HG02973 (cell line): ENCODE results near the gene GIGYF2.
"Not testable (repeated sequence)": the region's sequence is repeated elsewhere in the genome, so short reads cannot be mapped to it uniquely, and the experiment has no call there.

Experiments
- ATAC-seq: cut with Tn5 transposase; IDR thresholded peaks from one replicate; pipeline ENCODE4 v1.9.1; 2021; ENCODE audit warnings: moderate library complexity; ENCODE audit not compliant: unreplicated experiment

Gene GIGYF2, protein sequence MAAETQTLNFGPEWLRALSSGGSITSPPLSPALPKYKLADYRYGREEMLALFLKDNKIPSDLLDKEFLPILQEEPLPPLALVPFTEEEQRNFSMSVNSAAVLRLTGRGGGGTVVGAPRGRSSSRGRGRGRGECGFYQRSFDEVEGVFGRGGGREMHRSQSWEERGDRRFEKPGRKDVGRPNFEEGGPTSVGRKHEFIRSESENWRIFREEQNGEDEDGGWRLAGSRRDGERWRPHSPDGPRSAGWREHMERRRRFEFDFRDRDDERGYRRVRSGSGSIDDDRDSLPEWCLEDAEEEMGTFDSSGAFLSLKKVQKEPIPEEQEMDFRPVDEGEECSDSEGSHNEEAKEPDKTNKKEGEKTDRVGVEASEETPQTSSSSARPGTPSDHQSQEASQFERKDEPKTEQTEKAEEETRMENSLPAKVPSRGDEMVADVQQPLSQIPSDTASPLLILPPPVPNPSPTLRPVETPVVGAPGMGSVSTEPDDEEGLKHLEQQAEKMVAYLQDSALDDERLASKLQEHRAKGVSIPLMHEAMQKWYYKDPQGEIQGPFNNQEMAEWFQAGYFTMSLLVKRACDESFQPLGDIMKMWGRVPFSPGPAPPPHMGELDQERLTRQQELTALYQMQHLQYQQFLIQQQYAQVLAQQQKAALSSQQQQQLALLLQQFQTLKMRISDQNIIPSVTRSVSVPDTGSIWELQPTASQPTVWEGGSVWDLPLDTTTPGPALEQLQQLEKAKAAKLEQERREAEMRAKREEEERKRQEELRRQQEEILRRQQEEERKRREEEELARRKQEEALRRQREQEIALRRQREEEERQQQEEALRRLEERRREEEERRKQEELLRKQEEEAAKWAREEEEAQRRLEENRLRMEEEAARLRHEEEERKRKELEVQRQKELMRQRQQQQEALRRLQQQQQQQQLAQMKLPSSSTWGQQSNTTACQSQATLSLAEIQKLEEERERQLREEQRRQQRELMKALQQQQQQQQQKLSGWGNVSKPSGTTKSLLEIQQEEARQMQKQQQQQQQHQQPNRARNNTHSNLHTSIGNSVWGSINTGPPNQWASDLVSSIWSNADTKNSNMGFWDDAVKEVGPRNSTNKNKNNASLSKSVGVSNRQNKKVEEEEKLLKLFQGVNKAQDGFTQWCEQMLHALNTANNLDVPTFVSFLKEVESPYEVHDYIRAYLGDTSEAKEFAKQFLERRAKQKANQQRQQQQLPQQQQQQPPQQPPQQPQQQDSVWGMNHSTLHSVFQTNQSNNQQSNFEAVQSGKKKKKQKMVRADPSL (N-terminal part only)

DNA sequence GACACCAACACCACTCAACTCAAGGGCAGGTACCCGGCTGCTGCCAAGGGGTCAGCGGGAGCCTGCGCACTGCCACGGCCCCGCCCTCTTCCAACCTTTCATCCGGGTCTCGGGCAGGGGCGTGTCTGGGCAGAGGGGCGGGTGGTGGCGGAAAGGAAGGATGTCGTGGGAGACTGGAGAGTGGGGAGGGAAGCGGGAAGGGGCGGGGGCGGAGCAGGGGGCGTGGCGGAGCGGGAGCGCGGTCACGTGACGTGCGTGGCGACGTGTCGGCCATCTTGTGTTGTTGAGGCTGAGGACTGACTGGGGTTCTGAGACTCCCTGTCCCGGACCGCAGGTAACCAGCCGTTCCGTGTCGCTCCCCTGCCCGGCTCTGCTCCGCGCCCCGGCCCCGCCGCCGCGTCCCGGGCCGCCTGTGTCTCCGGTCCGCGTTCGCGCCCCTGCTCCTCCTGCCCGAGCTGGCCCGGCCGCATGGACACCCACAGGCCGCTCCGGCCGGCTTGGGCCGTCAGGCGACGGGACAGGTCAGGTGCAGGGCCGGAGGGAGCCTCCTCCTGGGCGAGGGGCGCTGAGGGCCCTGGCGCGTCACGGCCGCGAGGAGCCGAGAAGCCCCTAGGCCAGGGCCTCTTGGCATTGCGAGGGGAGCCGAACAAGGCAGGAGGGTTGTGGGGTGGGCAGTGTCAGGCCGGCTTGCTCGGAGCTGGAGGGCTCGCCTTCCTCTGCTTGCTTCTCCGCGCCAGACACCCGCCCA, at the start of gene GIGYF2:
TSS of gene GIGYF2 (plus strand) at position 273 of the 748 bp plus-strand sequence. CDS start 37,867 bp downstream, outside the sequence.
- ATAC-seq, result peak; percentile 73

DNA sequence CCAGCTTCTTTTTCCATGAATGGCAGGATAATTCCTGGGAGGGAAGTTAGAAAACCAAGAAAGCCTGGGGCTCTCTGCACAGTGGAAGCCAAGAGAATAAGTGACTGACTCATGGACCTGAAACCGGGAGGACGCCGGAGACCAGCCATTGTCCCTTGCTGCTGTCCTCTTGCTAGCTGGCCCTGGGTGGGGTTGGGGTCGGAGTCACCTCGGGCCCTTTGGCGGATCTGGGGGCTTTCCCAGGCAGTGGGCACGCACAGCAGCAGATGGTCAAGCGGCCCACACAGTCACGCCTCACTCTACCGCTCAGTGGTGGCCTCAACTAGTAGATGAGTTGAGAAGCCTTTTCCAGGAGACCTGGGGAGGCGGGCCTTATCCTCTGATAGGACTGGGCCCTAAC, 48.1 kb upstream of the GIGYF2 start:
- ATAC-seq, result no peak

DNA sequence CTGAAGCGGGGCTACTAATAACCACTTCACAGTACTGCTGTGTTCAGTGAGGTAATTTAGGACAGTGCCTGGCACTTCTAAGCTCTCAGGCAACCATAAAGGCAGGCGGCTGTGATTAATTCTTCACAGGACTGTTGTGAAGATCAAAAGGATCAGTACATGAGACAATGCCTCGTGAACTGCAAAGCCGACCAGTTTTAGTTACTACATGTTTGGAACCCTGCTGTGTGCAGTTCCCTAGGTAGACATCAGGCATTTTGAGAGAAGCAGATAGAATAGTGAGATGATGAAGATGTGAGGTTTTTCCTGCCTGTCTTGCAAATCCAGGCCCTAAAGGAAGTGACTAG, 44.7 kb upstream of the GIGYF2 start:
- ATAC-seq, result no peak

DNA sequence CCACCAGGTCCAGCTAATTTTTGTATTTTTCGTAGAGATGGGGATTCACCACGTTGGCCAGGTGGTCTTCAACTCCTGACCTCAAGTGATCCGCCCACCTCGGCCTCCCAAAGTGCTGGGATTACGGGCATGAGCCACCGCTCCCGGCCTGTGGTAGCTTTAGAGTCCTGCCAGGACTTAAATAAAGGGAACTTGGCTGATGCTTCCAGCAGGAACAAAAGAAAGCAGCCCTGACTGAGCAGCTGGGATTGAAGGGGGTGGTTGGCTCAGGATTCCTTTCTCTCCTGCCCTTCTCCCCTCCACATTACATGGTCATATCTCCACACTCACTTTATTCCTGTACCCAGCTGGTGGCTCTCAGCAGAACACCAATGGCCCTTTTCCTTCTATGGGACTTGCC, 43.7 kb upstream of the GIGYF2 start:
- ATAC-seq, result no peak

DNA sequence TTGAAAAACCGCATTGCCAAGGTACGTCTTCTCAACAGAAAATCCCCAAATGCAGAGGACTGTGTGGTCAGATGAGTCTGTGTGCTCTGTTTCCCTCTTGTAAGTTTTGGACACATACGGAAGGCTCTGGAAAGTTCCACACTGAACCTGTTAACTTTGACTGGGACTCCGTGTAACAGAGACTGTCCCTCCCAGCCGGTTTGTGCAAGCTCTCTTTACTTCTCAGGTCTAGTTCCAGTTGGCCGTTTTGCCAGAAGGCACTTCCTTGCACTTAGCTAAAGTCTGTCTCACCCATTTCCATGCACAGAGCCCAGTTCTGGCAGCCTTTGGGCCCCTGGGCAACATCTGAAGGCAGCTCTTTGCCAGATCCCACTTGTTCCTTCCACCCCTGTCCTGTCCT, 41.7 kb upstream of the GIGYF2 start:
- no peak for ATAC-seq

DNA sequence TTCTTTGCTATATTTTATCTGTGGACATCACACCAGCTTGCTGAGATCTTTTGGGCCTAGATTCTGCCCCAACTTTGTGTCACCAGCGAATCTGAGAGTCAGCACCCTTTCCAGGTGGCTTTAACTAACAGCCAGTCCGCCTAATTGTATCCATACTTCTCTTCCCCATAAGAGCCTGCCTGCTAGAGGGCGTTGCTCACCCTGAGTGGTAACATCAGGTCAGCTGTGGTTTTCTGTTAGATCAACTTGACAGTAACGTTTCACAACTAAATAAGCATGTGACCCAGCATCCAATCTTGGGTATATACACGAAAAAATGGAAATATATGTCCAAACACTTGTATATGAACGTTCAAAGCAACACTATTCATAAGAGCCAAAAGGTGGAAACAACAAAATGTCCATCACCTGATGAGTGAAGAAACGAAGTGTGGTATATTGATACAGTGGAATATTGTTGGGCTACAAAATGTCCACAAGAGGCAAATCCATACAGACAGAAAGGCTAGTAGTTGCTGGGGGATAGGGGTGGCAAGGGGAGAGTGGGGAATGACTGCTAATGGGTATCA, 38.8 kb upstream of the GIGYF2 start:
- no peak for ATAC-seq

DNA sequence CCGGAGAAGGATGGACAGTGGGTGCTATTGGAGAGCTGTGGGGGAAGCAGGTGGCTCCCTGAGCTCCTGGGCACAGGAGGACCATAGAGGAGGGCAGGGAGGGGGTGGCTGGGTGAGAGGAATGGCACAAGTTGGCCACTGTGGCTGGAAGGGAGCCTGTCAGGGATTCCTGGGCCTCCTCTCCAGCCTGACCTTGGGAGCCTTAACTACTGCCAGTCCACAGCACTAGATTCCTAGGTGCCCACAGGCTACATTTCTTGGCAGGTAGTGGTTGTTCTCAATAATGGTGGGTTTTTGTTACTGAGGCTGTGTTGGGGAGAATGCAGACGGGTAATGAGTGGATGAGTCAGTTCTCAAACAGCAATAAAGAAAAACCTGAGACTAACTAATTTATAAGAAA, 37.8 kb upstream of the GIGYF2 start:
- no peak for ATAC-seq

DNA sequence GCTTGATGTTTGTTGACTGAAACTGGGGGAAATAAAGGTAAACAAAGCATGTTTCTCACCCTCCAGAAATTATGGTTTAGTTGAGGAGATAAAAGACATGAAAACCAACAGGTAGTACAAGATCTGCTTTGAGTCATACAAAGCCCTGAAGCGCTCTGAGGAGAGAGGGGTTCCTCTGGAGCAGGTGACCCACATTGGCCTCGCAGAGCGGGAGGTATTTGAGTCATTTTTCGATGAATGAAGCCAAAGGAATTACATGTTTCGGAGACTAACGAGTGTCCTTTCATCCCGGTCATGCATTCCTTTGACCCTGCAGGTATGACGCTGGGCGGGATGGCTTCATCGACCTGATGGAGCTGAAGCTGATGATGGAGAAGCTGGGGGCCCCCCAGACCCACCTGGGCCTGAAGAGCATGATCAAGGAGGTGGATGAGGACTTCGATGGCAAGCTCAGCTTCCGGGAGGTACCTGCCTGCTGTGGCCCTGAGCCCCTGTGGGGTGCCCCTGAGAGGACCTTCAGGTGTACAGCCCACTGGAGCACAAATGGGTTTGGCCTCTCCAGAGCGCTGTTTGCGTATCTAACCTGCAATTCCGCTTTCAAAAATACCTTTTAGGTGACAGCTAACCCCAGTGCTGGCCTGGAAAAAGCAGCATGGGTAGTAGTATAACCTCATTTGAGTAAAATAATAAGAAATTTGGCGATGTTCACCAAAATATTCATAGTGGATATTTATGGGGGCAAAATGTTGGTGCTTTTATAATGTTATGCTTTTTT, 34.5 kb upstream of the GIGYF2 start:
- no peak for ATAC-seq

DNA sequence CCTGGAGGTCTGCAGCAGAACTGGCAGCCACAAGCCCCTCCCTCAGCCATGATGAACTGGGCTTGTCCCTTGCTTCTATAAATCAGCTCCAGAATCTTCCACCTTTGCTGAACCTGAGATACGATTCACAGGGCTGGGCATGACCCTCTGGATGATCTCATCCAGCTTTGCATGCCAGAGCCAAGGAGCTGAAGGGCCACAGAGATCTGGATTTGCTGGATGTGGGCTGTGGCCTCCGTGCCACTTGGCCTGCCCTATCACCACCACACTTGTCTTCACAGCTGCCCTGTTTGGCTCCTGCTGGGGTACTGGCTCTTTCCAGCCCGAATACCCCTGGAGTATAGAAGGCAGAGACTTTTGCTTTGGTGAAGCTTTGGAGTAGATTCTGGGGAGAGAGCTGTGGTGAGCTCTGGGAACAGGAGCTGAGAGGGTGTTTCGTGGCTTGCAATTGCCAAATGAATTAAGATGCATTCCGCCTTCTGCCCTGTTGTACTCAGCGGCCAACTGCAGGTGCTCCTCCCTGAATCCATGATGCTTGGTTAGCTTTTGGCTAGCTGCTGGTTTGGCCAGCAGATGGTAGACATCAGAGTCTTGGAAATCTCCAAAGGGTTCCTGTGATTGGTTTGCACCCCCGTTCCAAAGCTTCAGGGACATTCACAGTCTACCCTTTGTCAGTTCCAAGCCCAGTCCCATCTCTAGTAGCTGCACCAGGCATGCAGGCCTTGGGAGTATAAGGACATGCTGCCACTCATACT, 30.9 kb upstream of the GIGYF2 start:
- no peak for ATAC-seq

DNA sequence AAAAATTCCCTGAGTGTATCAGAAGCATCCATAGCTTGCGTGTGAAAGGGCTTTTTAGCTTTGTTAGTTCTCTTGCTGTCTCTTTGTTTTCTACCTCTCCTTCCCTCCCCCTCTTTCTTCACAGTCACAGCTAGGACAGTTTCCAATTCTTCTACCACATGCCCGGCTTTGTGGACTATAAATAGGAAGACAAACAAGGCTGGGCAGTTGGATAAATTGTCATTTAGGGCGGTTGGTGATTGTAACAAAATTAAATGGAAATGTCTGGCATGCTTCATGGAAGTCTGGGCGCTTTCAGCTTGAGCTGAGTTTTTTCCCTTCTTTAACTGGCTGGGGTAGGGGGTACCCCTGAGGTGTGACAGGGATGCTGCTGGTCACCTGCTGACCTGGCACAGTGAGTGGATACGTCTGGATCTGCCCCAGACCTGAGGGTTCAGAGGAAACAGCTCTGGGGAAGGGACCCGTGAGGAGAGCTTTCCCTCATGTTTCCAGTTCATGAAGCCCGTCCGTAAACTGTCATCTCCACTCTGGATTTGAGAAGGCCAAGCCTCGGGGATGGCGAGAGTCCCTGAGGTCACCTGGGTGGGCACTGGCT, 29.0 kb upstream of the GIGYF2 start:
- ATAC-seq, result no peak

DNA sequence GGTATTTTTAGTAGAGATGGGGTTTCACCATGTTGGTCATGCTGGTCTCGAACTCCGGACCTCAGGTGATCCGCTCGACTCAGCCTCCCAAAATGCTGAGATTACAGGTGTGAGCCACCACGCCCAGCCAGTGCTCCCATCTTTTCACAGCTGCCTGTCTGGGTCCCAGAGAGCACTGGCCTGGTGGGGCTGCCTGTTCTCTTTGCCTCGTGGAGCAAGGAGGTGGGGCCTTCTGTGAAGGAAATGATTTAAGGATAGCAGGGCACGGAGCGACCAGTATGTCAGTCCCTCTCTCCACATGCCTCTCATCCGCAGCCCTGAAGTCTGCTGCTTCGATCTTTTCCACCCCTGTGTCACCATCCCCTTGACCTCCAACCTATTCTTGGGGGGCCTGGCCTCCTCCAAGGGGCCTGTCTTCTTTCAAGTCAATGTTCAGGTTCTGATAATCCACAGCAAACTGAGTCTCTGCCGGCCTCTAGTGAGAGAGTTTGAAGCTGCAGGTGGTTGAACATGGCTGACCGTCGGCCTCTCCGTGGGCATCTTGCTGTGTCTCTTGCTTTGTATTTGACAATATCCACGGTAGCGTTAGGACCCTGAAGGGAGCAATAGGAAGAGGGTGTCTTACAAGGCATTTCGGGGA, 28.2 kb upstream of the GIGYF2 start:
- no peak for ATAC-seq

DNA sequence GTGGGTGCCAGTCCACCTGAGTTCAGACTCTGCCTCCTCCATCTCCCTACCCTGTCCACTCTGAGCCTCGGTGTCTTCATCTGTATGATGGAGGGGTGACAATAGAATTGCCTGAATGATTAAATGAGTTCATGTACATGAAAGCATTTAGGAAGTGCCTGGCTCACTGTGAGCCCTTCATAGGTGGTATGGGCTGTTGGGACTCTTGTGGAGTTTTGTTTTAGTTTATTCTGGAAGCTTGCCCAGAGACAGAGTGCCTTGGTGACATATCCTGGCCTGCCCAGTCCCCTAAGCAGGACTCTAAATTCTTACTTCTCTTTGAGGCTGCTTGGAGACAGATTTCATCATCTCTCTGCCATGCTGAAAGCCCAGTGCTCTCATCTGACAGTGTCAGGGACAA, 24.5 kb upstream of the GIGYF2 start:
- ATAC-seq, result no peak

DNA sequence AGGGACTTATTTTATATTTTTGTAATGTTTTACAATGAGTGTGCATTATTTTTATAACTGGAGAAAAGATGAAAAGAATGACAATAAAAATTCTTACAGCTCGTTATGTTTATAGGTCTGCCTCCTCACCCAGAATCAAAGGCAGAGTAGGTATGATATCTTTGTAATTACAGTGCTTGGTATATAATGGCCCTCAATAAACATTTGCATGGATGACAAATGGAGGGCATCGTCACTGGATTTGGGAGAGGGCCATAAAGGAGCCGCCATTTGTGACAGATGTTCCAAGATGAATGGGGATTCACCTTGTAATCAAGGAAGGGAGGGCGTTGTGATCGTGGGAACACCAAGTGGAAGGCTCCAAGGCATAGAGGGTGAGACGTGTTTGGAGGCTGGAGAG, 22.6 kb upstream of the GIGYF2 start:
- ATAC-seq, result no peak

DNA sequence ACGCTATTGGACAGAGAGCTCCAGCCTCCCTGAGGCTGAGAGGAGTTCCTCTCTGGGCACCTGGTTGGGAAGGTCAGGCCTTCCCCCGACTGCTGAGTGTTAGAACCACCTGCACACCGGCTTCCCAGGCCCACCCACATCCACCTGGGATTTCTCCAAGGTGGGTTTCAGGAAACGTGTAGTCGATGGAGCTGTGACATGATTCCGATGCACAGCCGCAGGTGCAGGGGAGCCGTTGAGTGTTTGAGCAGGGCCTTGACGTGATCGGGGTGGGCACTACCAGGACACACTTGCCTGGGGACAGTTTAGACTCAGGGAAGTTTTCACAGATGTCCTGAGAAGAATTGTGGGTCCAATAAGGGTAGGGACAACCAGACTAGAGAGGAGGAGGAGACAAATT, 21.8 kb upstream of the GIGYF2 start:
- no peak for ATAC-seq

DNA sequence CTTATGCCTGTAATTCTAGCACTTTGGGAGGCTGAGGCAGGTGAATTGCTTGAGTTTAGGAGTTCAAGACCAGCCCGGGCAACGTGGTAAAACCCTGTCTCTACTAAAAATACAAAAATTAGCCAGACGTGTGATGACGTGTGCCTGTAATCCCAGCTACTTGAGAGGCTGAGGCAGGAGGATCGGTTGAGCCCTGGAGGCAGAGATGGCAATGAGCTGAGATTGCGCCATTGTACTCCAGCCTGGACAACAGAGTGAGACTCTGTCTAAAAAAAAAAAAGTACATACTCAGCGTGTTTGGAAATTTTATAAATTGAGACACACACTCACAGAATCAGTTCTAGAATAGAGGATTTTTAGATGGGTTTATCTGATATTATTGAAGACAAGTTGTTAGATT, 17.1 kb upstream of the GIGYF2 start:
- no peak for ATAC-seq

DNA sequence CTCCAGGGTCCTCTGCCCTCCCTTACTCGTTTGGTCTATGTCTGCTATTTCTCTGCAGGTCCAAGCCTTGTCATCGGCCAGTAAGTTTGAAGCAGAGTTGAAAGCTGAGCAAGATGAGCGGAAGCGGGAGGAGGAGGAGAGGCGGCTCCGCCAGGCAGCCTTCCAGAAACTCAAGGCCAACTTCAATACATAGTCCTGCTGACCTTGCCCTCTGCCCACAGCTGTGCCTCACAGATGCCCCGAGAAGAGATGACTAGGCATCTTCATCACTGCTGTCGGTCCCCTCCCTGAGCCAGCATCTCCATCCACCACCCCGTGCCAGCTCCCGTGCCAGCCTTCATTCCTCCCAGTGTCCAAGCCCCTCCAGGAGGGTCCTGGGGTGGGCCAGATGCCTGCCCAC, 15.6 kb upstream of the GIGYF2 start:
- ATAC-seq, result no peak

DNA sequence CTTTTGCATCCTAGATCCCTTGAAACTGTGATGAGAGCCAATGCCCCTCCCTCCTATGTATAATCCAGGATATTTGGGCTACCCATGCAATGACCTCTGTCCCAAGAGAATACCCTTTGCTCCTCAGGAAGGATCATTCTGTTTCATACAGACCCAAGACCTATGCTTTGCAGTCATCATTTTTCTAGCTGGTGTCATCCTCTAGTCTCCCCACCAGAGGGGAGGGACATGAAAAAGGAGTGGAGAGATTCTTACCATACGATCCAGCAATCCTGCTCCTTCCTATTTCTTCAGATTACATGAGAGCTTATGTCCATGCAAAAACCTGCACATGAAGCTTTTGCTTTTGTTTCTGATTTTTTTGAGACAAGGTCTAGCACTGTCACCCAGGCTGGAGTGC, 13.8 kb upstream of the GIGYF2 start:
- no peak for ATAC-seq

DNA sequence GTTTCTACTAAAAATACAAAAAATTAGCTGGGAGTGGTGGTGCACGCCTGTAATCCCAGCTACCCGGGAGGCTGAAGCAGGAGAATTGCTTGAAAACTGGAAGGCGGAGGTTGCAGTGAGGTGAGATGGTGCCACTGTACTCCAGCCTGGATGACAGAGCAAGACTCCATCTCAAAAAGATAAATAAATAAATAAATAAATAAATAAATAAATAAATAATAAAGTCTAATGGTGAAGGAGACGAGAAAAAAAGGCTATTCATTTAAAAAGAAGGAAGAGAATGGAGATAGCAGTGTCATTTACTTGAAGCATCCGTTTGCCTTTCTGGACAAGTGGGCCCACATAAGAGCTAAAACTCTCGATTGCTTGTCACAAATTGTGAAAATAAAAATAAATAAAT, 11.7 kb upstream of the GIGYF2 start:
- not testable (repeated sequence) for ATAC-seq
